ENCODE data around the gene STN1.

The STN1 gene

GRCh38 chr10:103926722-103927319, 8.8 kb upstream of the STN1 start:
- H3K9me3 ChIP-seq (ENCODE audit: control insufficient read depth, low read depth, low read length) = no peaks in the 10 kb centered on the region
- no peak overlapping the region for H3K9ac ChIP-seq (ENCODE audit: low read length)
- no peak overlapping the region for H3K4me3 ChIP-seq (ENCODE audit: low read length)
- no peaks in the 10 kb centered on the region for H3K36me3 ChIP-seq (ENCODE audit: control insufficient read depth, low read depth, low read length)
- H3K27ac ChIP-seq (ENCODE audit: low read length) = no peak overlapping the region
- peaks cover 12% of the 10 kb centered on the region for H3K4me1 ChIP-seq (ENCODE audit: control insufficient read depth, low read depth, low read length)
- no peaks in the 10 kb centered on the region for H3K27me3 ChIP-seq (ENCODE audit: control insufficient read depth, insufficient read depth, low read length)

DNA sequence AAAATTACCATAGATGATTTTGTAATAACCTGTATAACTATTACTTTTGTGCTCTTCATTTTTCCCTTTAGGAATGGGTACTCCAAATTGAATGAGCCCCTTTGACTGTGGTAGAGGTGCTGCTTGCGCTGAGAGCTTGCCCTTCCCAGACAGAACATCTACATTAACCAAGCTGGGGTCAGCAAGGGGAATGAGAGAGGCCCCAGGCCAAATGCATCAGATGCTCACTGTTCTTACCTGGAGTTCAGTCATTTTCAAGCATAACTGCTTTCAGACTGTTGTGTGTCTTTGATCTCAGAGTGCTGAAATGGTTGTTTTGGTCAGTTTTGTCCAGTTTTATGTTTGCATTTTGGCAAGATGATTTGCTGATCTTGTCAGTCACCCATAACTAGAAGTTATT, 7.6 kb upstream of the STN1 start:
- Histone ChIP-seq H3K4me3 (ENCODE audit: low read length) (no peak overlapping the region), H3K9ac (ENCODE audit: low read length) (no peak overlapping the region), H3K27ac (ENCODE audit: low read length) (no peak overlapping the region), H3K4me1 (ENCODE audit: control insufficient read depth, low read depth, low read length) (peaks cover 19% of the 10 kb centered on the region), H3K36me3 (ENCODE audit: control insufficient read depth, low read depth, low read length) (no peaks in the 10 kb centered on the region), H3K9me3 (ENCODE audit: control insufficient read depth, low read depth, low read length) (no peaks in the 10 kb centered on the region), H3K27me3 (ENCODE audit: control insufficient read depth, insufficient read depth, low read length) (no peaks in the 10 kb centered on the region)

GRCh38 chr10:103923502-103923901, 5.5 kb upstream of the STN1 start:
- no peaks in the 10 kb centered on the region for H3K36me3 ChIP-seq (ENCODE audit: control insufficient read depth, low read depth, low read length)
- H3K4me1 ChIP-seq (ENCODE audit: control insufficient read depth, low read depth, low read length) = peaks cover 13% of the 10 kb centered on the region
- no peak overlapping the region for H3K9ac ChIP-seq (ENCODE audit: low read length)
- no peak overlapping the region for H3K27ac ChIP-seq (ENCODE audit: low read length)
- H3K27me3 ChIP-seq (ENCODE audit: control insufficient read depth, insufficient read depth, low read length) = no peaks in the 10 kb centered on the region
- H3K4me3 ChIP-seq (ENCODE audit: low read length) = no peak overlapping the region
- H3K9me3 ChIP-seq (ENCODE audit: control insufficient read depth, low read depth, low read length) = no peaks in the 10 kb centered on the region

GRCh38 chr10:103922659-103923058, 4.7 kb upstream of the STN1 start:
- Histone ChIP-seq H3K9me3 (ENCODE audit: control insufficient read depth, low read depth, low read length) (no peaks in the 10 kb centered on the region), H3K27me3 (ENCODE audit: control insufficient read depth, insufficient read depth, low read length) (no peaks in the 10 kb centered on the region), H3K4me1 (ENCODE audit: control insufficient read depth, low read depth, low read length) (peaks cover 14% of the 10 kb centered on the region), H3K4me3 (ENCODE audit: low read length) (no peak overlapping the region), H3K36me3 (ENCODE audit: control insufficient read depth, low read depth, low read length) (no peaks in the 10 kb centered on the region), H3K27ac (ENCODE audit: low read length) (no peak overlapping the region), H3K9ac (ENCODE audit: low read length) (no peak overlapping the region)

DNA sequence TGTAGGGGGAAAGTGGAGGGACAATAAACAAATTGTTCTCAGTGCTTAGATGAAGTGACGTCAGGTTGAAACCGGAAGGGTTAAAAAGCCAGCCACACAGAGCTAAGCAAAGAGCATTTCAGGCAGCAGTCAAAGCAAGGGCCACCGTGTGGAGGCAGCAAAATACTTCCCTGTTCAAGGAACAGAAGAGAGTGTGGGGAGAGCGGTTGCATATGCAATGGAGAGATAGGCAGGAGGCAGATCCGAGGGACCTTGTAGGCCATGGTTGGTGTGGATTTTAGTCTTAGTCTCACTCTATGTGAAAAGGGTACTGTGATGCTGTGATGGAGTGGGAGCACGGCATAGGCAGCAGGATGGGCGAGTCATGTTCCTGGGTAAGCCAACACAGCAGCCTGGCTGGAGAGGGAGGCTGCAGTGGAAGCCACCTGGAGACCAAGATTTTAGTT, 3.8 kb upstream of the STN1 start:
- Histone ChIP-seq H3K4me1 (ENCODE audit: control insufficient read depth, low read depth, low read length) (peaks cover 14% of the 10 kb centered on the region), H3K27ac (ENCODE audit: low read length) (no peak overlapping the region), H3K9ac (ENCODE audit: low read length) (no peak overlapping the region)

GRCh38 chr10:103921248-103921647, 3.3 kb upstream of the STN1 start:
- H3K4me1 ChIP-seq (ENCODE audit: control insufficient read depth, low read depth, low read length) = peaks cover 14% of the 10 kb centered on the region
- no peak overlapping the region for H3K9ac ChIP-seq (ENCODE audit: low read length)
- no peaks in the 10 kb centered on the region for H3K9me3 ChIP-seq (ENCODE audit: control insufficient read depth, low read depth, low read length)
- no peak overlapping the region for H3K4me3 ChIP-seq (ENCODE audit: low read length)
- H3K27ac ChIP-seq (ENCODE audit: low read length) = no peak overlapping the region
- H3K27me3 ChIP-seq (ENCODE audit: control insufficient read depth, insufficient read depth, low read length) = no peaks in the 10 kb centered on the region
- no peaks in the 10 kb centered on the region for H3K36me3 ChIP-seq (ENCODE audit: control insufficient read depth, low read depth, low read length)

More for the DNA sequence above, 3.8 kb upstream of the STN1 start:
- no peaks in the 10 kb centered on the region for H3K27me3 ChIP-seq (ENCODE audit: control insufficient read depth, insufficient read depth, low read length)
- no peaks in the 10 kb centered on the region for H3K36me3 ChIP-seq (ENCODE audit: control insufficient read depth, low read depth, low read length)
- no peak overlapping the region for H3K4me3 ChIP-seq (ENCODE audit: low read length)
- no peaks in the 10 kb centered on the region for H3K9me3 ChIP-seq (ENCODE audit: control insufficient read depth, low read depth, low read length)

DNA sequence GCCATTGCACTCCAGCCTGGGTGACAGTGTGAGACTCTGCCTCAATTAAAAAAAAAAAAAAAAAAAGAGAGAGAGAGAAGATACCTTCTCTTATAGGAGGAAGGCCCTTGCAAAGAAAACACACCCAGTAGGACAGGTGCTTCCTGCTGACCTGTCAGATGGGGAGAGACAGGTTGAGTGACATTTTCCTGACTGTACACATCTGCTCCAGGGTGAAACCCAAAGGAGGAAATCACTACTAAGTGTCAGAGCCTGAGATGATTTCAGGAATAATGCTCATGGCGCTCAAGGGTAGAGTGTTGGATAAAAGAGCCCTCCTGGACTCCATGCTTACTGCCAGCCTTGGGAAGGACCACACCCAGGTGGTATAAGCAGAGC, 1.7 kb upstream of the STN1 start:
- H3K27ac ChIP-seq (ENCODE audit: low read length) = no peak overlapping the region
- H3K9me3 ChIP-seq (ENCODE audit: control insufficient read depth, low read depth, low read length) = peaks cover 6% of the 10 kb centered on the region
- H3K4me3 ChIP-seq (ENCODE audit: low read length) = no peak overlapping the region
- peaks cover 14% of the 10 kb centered on the region for H3K4me1 ChIP-seq (ENCODE audit: control insufficient read depth, low read depth, low read length)
- H3K27me3 ChIP-seq (ENCODE audit: control insufficient read depth, insufficient read depth, low read length) = no peaks in the 10 kb centered on the region
- H3K36me3 ChIP-seq (ENCODE audit: control insufficient read depth, low read depth, low read length) = peaks cover 3% of the 10 kb centered on the region
- no peak overlapping the region for H3K9ac ChIP-seq (ENCODE audit: low read length)

GRCh38 chr10:103917302-103918052, 507 bp downstream of the STN1 start:
- Histone ChIP-seq H3K36me3 (ENCODE audit: control insufficient read depth, low read depth, low read length) (peaks cover 3% of the 10 kb centered on the region), H3K4me1 (ENCODE audit: control insufficient read depth, low read depth, low read length) (peaks cover 14% of the 10 kb centered on the region), H3K9me3 (ENCODE audit: control insufficient read depth, low read depth, low read length) (peaks cover 6% of the 10 kb centered on the region), H3K9ac (ENCODE audit: low read length) (peak overlapping the region; percentile 73), H3K27ac (ENCODE audit: low read length) (peak overlapping the region; percentile 72), H3K27me3 (ENCODE audit: control insufficient read depth, insufficient read depth, low read length) (no peaks in the 10 kb centered on the region), H3K4me3 (ENCODE audit: low read length) (peak overlapping the region; percentile 88)

DNA sequence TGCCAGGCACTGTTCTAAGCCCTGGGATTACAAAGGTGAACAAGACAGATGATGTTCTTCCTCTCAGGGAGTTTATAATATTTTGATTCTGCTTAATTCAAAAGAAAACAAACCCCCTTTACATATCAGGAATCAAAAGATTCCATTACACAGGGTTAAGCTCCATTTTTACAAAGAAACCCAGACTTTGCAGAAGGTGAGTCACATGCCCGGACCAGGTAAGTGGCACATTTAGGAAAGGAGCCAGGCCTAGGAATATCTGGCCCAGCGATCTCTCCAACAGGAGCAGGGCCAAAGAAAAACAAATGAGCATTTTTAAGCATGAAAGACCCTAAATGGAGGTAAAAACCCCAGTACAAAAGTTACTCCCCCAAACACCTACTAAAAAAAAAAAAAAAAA, 1.1 kb downstream of the STN1 start:
- Histone ChIP-seq H3K9ac (ENCODE audit: low read length) (no peak overlapping the region), H3K27me3 (ENCODE audit: control insufficient read depth, insufficient read depth, low read length) (no peaks in the 10 kb centered on the region), H3K9me3 (ENCODE audit: control insufficient read depth, low read depth, low read length) (peaks cover 6% of the 10 kb centered on the region), H3K4me3 (ENCODE audit: low read length) (peak overlapping the region; percentile 88), H3K4me1 (ENCODE audit: control insufficient read depth, low read depth, low read length) (peaks cover 14% of the 10 kb centered on the region), H3K36me3 (ENCODE audit: control insufficient read depth, low read depth, low read length) (peaks cover 3% of the 10 kb centered on the region), H3K27ac (ENCODE audit: low read length) (no peak overlapping the region)

GRCh38 chr10:103916254-103916653, 1.7 kb downstream of the STN1 start:
- Histone ChIP-seq H3K4me3 (ENCODE audit: low read length) (no peak overlapping the region), H3K9ac (ENCODE audit: low read length) (no peak overlapping the region)

GRCh38 chr10:103915796-103916195, 2.2 kb downstream of the STN1 start:
- Histone ChIP-seq H3K36me3 (ENCODE audit: control insufficient read depth, low read depth, low read length) (peaks cover 3% of the 10 kb centered on the region), H3K4me3 (ENCODE audit: low read length) (no peak overlapping the region), H3K27ac (ENCODE audit: low read length) (no peak overlapping the region), H3K27me3 (ENCODE audit: control insufficient read depth, insufficient read depth, low read length) (no peaks in the 10 kb centered on the region), H3K9ac (ENCODE audit: low read length) (no peak overlapping the region), H3K9me3 (ENCODE audit: control insufficient read depth, low read depth, low read length) (peaks cover 6% of the 10 kb centered on the region), H3K4me1 (ENCODE audit: control insufficient read depth, low read depth, low read length) (peaks cover 11% of the 10 kb centered on the region)

More at GRCh38 chr10:103916254-103916653, 1.7 kb downstream of the STN1 start:
- peaks cover 6% of the 10 kb centered on the region for H3K9me3 ChIP-seq (ENCODE audit: control insufficient read depth, low read depth, low read length)
- H3K27ac ChIP-seq (ENCODE audit: low read length) = no peak overlapping the region
- no peaks in the 10 kb centered on the region for H3K27me3 ChIP-seq (ENCODE audit: control insufficient read depth, insufficient read depth, low read length)
- H3K36me3 ChIP-seq (ENCODE audit: control insufficient read depth, low read depth, low read length) = peaks cover 3% of the 10 kb centered on the region
- peaks cover 11% of the 10 kb centered on the region for H3K4me1 ChIP-seq (ENCODE audit: control insufficient read depth, low read depth, low read length)

GRCh38 chr10:103912759-103913158, 5.2 kb downstream of the STN1 start:
- Histone ChIP-seq H3K9ac (ENCODE audit: low read length) (no peak overlapping the region), H3K27ac (ENCODE audit: low read length) (no peak overlapping the region), H3K4me3 (ENCODE audit: low read length) (no peak overlapping the region)

More at GRCh38 chr10:103912759-103913158, 5.2 kb downstream of the STN1 start:
- Histone ChIP-seq H3K27me3 (ENCODE audit: control insufficient read depth, insufficient read depth, low read length) (no peaks in the 10 kb centered on the region), H3K9me3 (ENCODE audit: control insufficient read depth, low read depth, low read length) (peaks cover 6% of the 10 kb centered on the region), H3K36me3 (ENCODE audit: control insufficient read depth, low read depth, low read length) (peaks cover 3% of the 10 kb centered on the region), H3K4me1 (ENCODE audit: control insufficient read depth, low read depth, low read length) (peaks cover 29% of the 10 kb centered on the region)

Data from iPS-18a (cell line).